ENCODE data around the gene ADM. TPM values are rescaled to one million over a fixed set of nuclear protein-coding genes. Genes with fewer than 3 reads are reported as not detected.
"Not testable (repeated sequence)": the region's sequence is repeated elsewhere in the genome, so short reads cannot be mapped to it uniquely, and the experiment has no call there.

The ADM gene
- total RNA-seq (100 to 1,000 TPM in 3 of 4 donors, 10 to 100 TPM in 1; 57.9 to 219 (median 166) TPM), polyA plus RNA-seq (151 TPM)
- long read RNA-seq, donor 1, transcript ADM-201 (4 exons, 1,885 nt) = major isoform, 167 of 192 reads
- long read RNA-seq, donor 1, partial matches to known transcripts = 10 of 192 reads
- long read RNA-seq, donor 1, other reads (novel, unspliced or antisense) = 12 of 192 reads
- long read RNA-seq, donor 2, transcript ADM-201 (4 exons, 1,885 nt) = major isoform, 69 of 87 reads
- long read RNA-seq, donor 2, partial matches to known transcripts = 2 of 87 reads
- long read RNA-seq, donor 2, other reads (novel, unspliced or antisense) = 11 of 87 reads
- long read RNA-seq, donor 3, transcript ADM-201 (4 exons, 1,885 nt) = major isoform, 107 of 120 reads
- long read RNA-seq, donor 3, transcript ADM-206 (3 exons, 1,889 nt) = minor isoform, 7 of 120 reads
- long read RNA-seq, donor 3, partial matches to known transcripts = 1 of 120 reads
- long read RNA-seq, donor 3, other reads (novel, unspliced or antisense) = 4 of 120 reads
- long read RNA-seq, donor 4, transcript ADM-201 (4 exons, 1,885 nt) = major isoform, 95 of 116 reads
- long read RNA-seq, donor 4, partial matches to known transcripts = 3 of 116 reads
- long read RNA-seq, donor 4, other reads (novel, unspliced or antisense) = 15 of 116 reads

- intact Hi-C loops (cut with DNase I) = loop anchor here (5.0 to 10.0 kb wide), 5 partner anchors 97 to 547 kb away; no protein-coding TSS in a partner anchor
- Histone ChIP-seq H3K9me3 (ENCODE audit: control insufficient read depth, low read length) (no peaks in the 10 kb centered on the region), H3K27me3 (ENCODE audit: control insufficient read depth, insufficient read depth) (no peaks in the 10 kb centered on the region), H3K4me3 (ENCODE audit: low read length) (peak within 1 kb of the TSS; percentile 48), H3K27ac (ENCODE audit: low read length) (peak within 1 kb of the TSS; percentile 87), H3K4me1 (ENCODE audit: control insufficient read depth, insufficient read depth, low read length) (peaks cover 4% of the 10 kb centered on the region)
- peak; percentile 63 to 70 for ATAC-seq
- WGBS = under 1% methylated on average over 48 of the region's 48 CpGs
- peak; percentile 89 to 96 (median 95) for DNase-seq
These were observed at the start of gene ADM for GRCh38 chr11:10304495-10305261. Gene ADM, plus strand, starts transcription at chr11:10305073. Its CDS starts 628 bp downstream, at chr11:10305701.

- intact Hi-C loops (cut with DNase I) = no loop called here
- no peaks in the 10 kb centered on the region for H3K27me3 ChIP-seq (ENCODE audit: control insufficient read depth, insufficient read depth)
- DNase-seq (no peak), ATAC-seq (no peak)
- no peaks in the 10 kb centered on the region for H3K9me3 ChIP-seq (ENCODE audit: control insufficient read depth, low read length)
- H3K4me3 ChIP-seq (ENCODE audit: low read length) = no peak overlapping the region
- 72% methylated on average over 3 of the region's 3 CpGs for WGBS
- no peaks in the 10 kb centered on the region for H3K4me1 ChIP-seq (ENCODE audit: control insufficient read depth, insufficient read depth, low read length)
- no peak overlapping the region for H3K27ac ChIP-seq (ENCODE audit: low read length)
These were observed 49.3 kb upstream of the ADM start for GRCh38 chr11:10255388-10256125.

- Histone ChIP-seq H3K27ac (ENCODE audit: low read length) (no peak overlapping the region), H3K4me1 (ENCODE audit: control insufficient read depth, insufficient read depth, low read length) (no peaks in the 10 kb centered on the region), H3K4me3 (ENCODE audit: low read length) (no peak overlapping the region), H3K27me3 (ENCODE audit: control insufficient read depth, insufficient read depth) (no peaks in the 10 kb centered on the region), H3K9me3 (ENCODE audit: control insufficient read depth, low read length) (no peaks in the 10 kb centered on the region)
- WGBS = 91% methylated on average over 4 of the region's 4 CpGs
- DNase-seq = no peak
- intact Hi-C loops (cut with DNase I) = no loop called here
- no peak for ATAC-seq
These were observed 47.4 kb upstream of the ADM start for GRCh38 chr11:10257478-10257877.

GRCh38 chr11:10261821-10262220 is 43.1 kb upstream of the ADM start:
- ATAC-seq (no peak), DNase-seq (no peak)
- H3K4me3 ChIP-seq (ENCODE audit: low read length) = no peak overlapping the region
- intact Hi-C loops (cut with DNase I) = no loop called here
- H3K27ac ChIP-seq (ENCODE audit: low read length) = no peak overlapping the region
- H3K9me3 ChIP-seq (ENCODE audit: control insufficient read depth, low read length) = no peaks in the 10 kb centered on the region
- H3K4me1 ChIP-seq (ENCODE audit: control insufficient read depth, insufficient read depth, low read length) = no peaks in the 10 kb centered on the region
- no peaks in the 10 kb centered on the region for H3K27me3 ChIP-seq (ENCODE audit: control insufficient read depth, insufficient read depth)

GRCh38 chr11:10263929-10264328 is 40.9 kb upstream of the ADM start:
- Histone ChIP-seq H3K27me3 (ENCODE audit: control insufficient read depth, insufficient read depth) (no peaks in the 10 kb centered on the region), H3K4me1 (ENCODE audit: control insufficient read depth, insufficient read depth, low read length) (no peaks in the 10 kb centered on the region), H3K9me3 (ENCODE audit: control insufficient read depth, low read length) (no peaks in the 10 kb centered on the region), H3K4me3 (ENCODE audit: low read length) (no peak overlapping the region), H3K27ac (ENCODE audit: low read length) (no peak overlapping the region)
- intact Hi-C loops (cut with DNase I) = no loop called here
- DNase-seq (no peak), ATAC-seq (no peak)

GRCh38 chr11:10264716-10265115 is 40.2 kb upstream of the ADM start:
- H3K9me3 ChIP-seq (ENCODE audit: control insufficient read depth, low read length); H3K27ac ChIP-seq (ENCODE audit: low read length); intact Hi-C loops (cut with DNase I); H3K27me3 ChIP-seq (ENCODE audit: control insufficient read depth, insufficient read depth); DNase-seq; H3K4me3 ChIP-seq (ENCODE audit: low read length); ATAC-seq; H3K4me1 ChIP-seq (ENCODE audit: control insufficient read depth, insufficient read depth, low read length): not testable (repeated sequence)
- 99% methylated on average over 3 of the region's 3 CpGs for WGBS

- intact Hi-C loops (cut with DNase I) = no loop called here
- 95% methylated on average over 3 of the region's 3 CpGs for WGBS
- no peak for DNase-seq
- Histone ChIP-seq H3K9me3 (ENCODE audit: control insufficient read depth, low read length) (no peaks in the 10 kb centered on the region), H3K27me3 (ENCODE audit: control insufficient read depth, insufficient read depth) (no peaks in the 10 kb centered on the region), H3K4me1 (ENCODE audit: control insufficient read depth, insufficient read depth, low read length) (no peaks in the 10 kb centered on the region), H3K4me3 (ENCODE audit: low read length) (no peak overlapping the region), H3K27ac (ENCODE audit: low read length) (no peak overlapping the region)
- no peak for ATAC-seq
These were observed 38.9 kb upstream of the ADM start for GRCh38 chr11:10265936-10266335.

- no peak for DNase-seq
- Histone ChIP-seq H3K4me3 (ENCODE audit: low read length) (no peak overlapping the region), H3K27ac (ENCODE audit: low read length) (no peak overlapping the region), H3K4me1 (ENCODE audit: control insufficient read depth, insufficient read depth, low read length) (no peaks in the 10 kb centered on the region), H3K9me3 (ENCODE audit: control insufficient read depth, low read length) (no peaks in the 10 kb centered on the region), H3K27me3 (ENCODE audit: control insufficient read depth, insufficient read depth) (no peaks in the 10 kb centered on the region)
- no peak for ATAC-seq
- WGBS = 72% methylated on average over 3 of the region's 3 CpGs
- intact Hi-C loops (cut with DNase I) = no loop called here
These were observed 37.1 kb upstream of the ADM start for GRCh38 chr11:10267821-10268220.

GRCh38 chr11:10268746-10269488 is 36.0 kb upstream of the ADM start:
- DNase-seq (no peak), ATAC-seq (no peak)
- Histone ChIP-seq H3K4me3 (ENCODE audit: low read length) (no peak overlapping the region), H3K9me3 (ENCODE audit: control insufficient read depth, low read length) (no peaks in the 10 kb centered on the region), H3K27ac (ENCODE audit: low read length) (no peak overlapping the region), H3K27me3 (ENCODE audit: control insufficient read depth, insufficient read depth) (no peaks in the 10 kb centered on the region), H3K4me1 (ENCODE audit: control insufficient read depth, insufficient read depth, low read length) (no peaks in the 10 kb centered on the region)
- intact Hi-C loops (cut with DNase I) = no loop called here
- WGBS = 85% methylated on average over 5 of the region's 5 CpGs

- DNase-seq (no peak), ATAC-seq (no peak)
- no peaks in the 10 kb centered on the region for H3K9me3 ChIP-seq (ENCODE audit: control insufficient read depth, low read length)
- H3K4me3 ChIP-seq (ENCODE audit: low read length) = no peak overlapping the region
- 97% methylated on average over 11 of the region's 11 CpGs for WGBS
- H3K4me1 ChIP-seq (ENCODE audit: control insufficient read depth, insufficient read depth, low read length) = no peaks in the 10 kb centered on the region
- intact Hi-C loops (cut with DNase I) = no loop called here
- no peak overlapping the region for H3K27ac ChIP-seq (ENCODE audit: low read length)
- no peaks in the 10 kb centered on the region for H3K27me3 ChIP-seq (ENCODE audit: control insufficient read depth, insufficient read depth)
These were observed 32.7 kb upstream of the ADM start for GRCh38 chr11:10272132-10272531.
